ENCODE data around the gene WDR70.
"Not testable (repeated sequence)": the region's sequence is repeated elsewhere in the genome, so short reads cannot be mapped to it uniquely, and the experiment has no call there.

The WDR70 gene

GRCh38 chr5:37570597-37570996 lies 191.5 kb downstream of the WDR70 start:
- DNase-seq (ENCODE audit: low read depth): no peak

- DNase-seq (ENCODE audit: low read depth): no peak
Observed at GRCh38 chr5:37571985-37572384, 192.9 kb downstream of the WDR70 start.

GRCh38 chr5:37575541-37576489 lies 196.7 kb downstream of the WDR70 start:
- no peak for DNase-seq (ENCODE audit: low read depth)

- no peak for DNase-seq (ENCODE audit: low read depth)
Observed at GRCh38 chr5:37576552-37576951, 197.4 kb downstream of the WDR70 start.

- DNase-seq (ENCODE audit: low read depth): no peak
Observed at GRCh38 chr5:37578176-37578575, 199.1 kb downstream of the WDR70 start.

GRCh38 chr5:37580106-37580505 lies 201.0 kb downstream of the WDR70 start:
- no peak for DNase-seq (ENCODE audit: low read depth)

- DNase-seq (ENCODE audit: low read depth): no peak
Observed at GRCh38 chr5:37582202-37582601, 203.1 kb downstream of the WDR70 start.

- DNase-seq (ENCODE audit: low read depth): not testable (repeated sequence)
Observed at GRCh38 chr5:37593292-37593691, 214.2 kb downstream of the WDR70 start.

GRCh38 chr5:37594864-37595263 lies 215.7 kb downstream of the WDR70 start:
- DNase-seq (ENCODE audit: low read depth): not testable (repeated sequence)

- no peak for DNase-seq (ENCODE audit: low read depth)
Observed at GRCh38 chr5:37598733-37599132, 219.6 kb downstream of the WDR70 start.

- DNase-seq (ENCODE audit: low read depth): no peak
Observed at GRCh38 chr5:37601163-37601562, 222.0 kb downstream of the WDR70 start.

- DNase-seq (ENCODE audit: low read depth): no peak
Observed at GRCh38 chr5:37603072-37603471, 224.0 kb downstream of the WDR70 start.

GRCh38 chr5:37604290-37604689 lies 225.2 kb downstream of the WDR70 start:
- no peak for DNase-seq (ENCODE audit: low read depth)

GRCh38 chr5:37606148-37606547 lies 227.0 kb downstream of the WDR70 start:
- DNase-seq (ENCODE audit: low read depth): no peak

GRCh38 chr5:37606632-37607248 lies 227.6 kb downstream of the WDR70 start:
- DNase-seq (ENCODE audit: low read depth): no peak

GRCh38 chr5:37615184-37615583 lies 236.1 kb downstream of the WDR70 start:
- DNase-seq (ENCODE audit: low read depth): no peak

GRCh38 chr5:37619353-37619752 lies 240.2 kb downstream of the WDR70 start:
- no peak for DNase-seq (ENCODE audit: low read depth)

- not testable (repeated sequence) for DNase-seq (ENCODE audit: low read depth)
Observed at GRCh38 chr5:37622354-37622753, 243.2 kb downstream of the WDR70 start.

GRCh38 chr5:37626266-37626665 lies 247.1 kb downstream of the WDR70 start:
- DNase-seq (ENCODE audit: low read depth): no peak

GRCh38 chr5:37628876-37629275 lies 249.8 kb downstream of the WDR70 start:
- DNase-seq (ENCODE audit: low read depth): no peak

GRCh38 chr5:37631939-37632338 lies 252.8 kb downstream of the WDR70 start:
- no peak for DNase-seq (ENCODE audit: low read depth)

- DNase-seq (ENCODE audit: low read depth): no peak
Observed at GRCh38 chr5:37637165-37637845, 258.2 kb downstream of the WDR70 start.

GRCh38 chr5:37638897-37639296 lies 259.8 kb downstream of the WDR70 start:
- no peak for DNase-seq (ENCODE audit: low read depth)
